Endometrial microvascular endothelial cells (primary cell): Measurements from ENCODE around the gene WDFY4. TPM values are rescaled to one million over a fixed set of nuclear protein-coding genes. Genes with fewer than 3 reads are reported as not detected.

ENCODE experiments used
- in situ Hi-C: cut with HindIII; loops from 2 replicates; pipeline ENCODE4 v1.10.0; 2017; ENCODE audit warnings: low sequenced_read_pairs, low pct_unique_long_range_greater_than_20kb; ENCODE audit errors: inconsistent ontology term
- total RNA-seq: library from RNA; depleted of rRNA; stranded (reverse); fragments of >200 nt; gene quantifications from one replicate; pipeline ENCODE4 v1.2.3, GENCODE V29; 2015; ENCODE audit errors: inconsistent ontology term

The WDFY4 gene
- 13.4 TPM for total RNA-seq

GRCh38 chr10:48684792-48685623 is at the start of gene WDFY4:
WDFY4 (plus strand) TSS chr10:48684873; CDS start chr10:48709733, 24,860 bp downstream.
- in situ Hi-C loops: no loop called here

GRCh38 chr10:48634984-48635557 is 49.6 kb upstream of the WDFY4 start:
- in situ Hi-C loops: loop anchor here (25.0 kb wide), 1 partner anchor 98 kb away; no protein-coding TSS in a partner anchor

GRCh38 chr10:48636231-48636630 is 48.4 kb upstream of the WDFY4 start:
- in situ Hi-C loops: loop anchor here (25.0 kb wide), 1 partner anchor 99 kb away; no protein-coding TSS in a partner anchor

- in situ Hi-C loops: loop anchor here (25.0 kb wide), 1 partner anchor 100 kb away; no protein-coding TSS in a partner anchor
Observed at GRCh38 chr10:48636901-48637300, 47.8 kb upstream of the WDFY4 start.

GRCh38 chr10:48638158-48638557 is 46.5 kb upstream of the WDFY4 start:
- in situ Hi-C loops: loop anchor here (25.0 kb wide), 1 partner anchor 101 kb away; no protein-coding TSS in a partner anchor

GRCh38 chr10:48638739-48639527 is 45.7 kb upstream of the WDFY4 start:
- in situ Hi-C loops: loop anchor here (25.0 kb wide), 1 partner anchor 102 kb away; no protein-coding TSS in a partner anchor

- in situ Hi-C loops: loop anchor here (25.0 kb wide), 1 partner anchor 102 kb away; no protein-coding TSS in a partner anchor
Observed at GRCh38 chr10:48639632-48640031, 45.0 kb upstream of the WDFY4 start.

- in situ Hi-C loops: loop anchor here (25.0 kb wide), 1 partner anchor 103 kb away; no protein-coding TSS in a partner anchor
Observed at GRCh38 chr10:48640326-48640725, 44.3 kb upstream of the WDFY4 start.

GRCh38 chr10:48641099-48641690 is 43.5 kb upstream of the WDFY4 start:
- in situ Hi-C loops: loop anchor here (25.0 kb wide), 1 partner anchor 104 kb away; no protein-coding TSS in a partner anchor

GRCh38 chr10:48645600-48645999 is 39.1 kb upstream of the WDFY4 start:
- in situ Hi-C loops: loop anchor here (25.0 kb wide), 1 partner anchor 108 kb away; no protein-coding TSS in a partner anchor

GRCh38 chr10:48647073-48647472 is 37.6 kb upstream of the WDFY4 start:
- in situ Hi-C loops: loop anchor here (25.0 kb wide), 1 partner anchor 110 kb away; no protein-coding TSS in a partner anchor

GRCh38 chr10:48648172-48648942 is 36.3 kb upstream of the WDFY4 start:
- in situ Hi-C loops: loop anchor here (25.0 kb wide), 1 partner anchor 111 kb away; no protein-coding TSS in a partner anchor

GRCh38 chr10:48649349-48649944 is 35.2 kb upstream of the WDFY4 start:
- in situ Hi-C loops: loop anchor here (25.0 kb wide), 1 partner anchor 112 kb away; no protein-coding TSS in a partner anchor

GRCh38 chr10:48651293-48651692 is 33.4 kb upstream of the WDFY4 start:
- in situ Hi-C loops: no loop called here

- in situ Hi-C loops: no loop called here
Observed at GRCh38 chr10:48651839-48652238, 32.8 kb upstream of the WDFY4 start.

- in situ Hi-C loops: no loop called here
Observed at GRCh38 chr10:48652344-48652743, 32.3 kb upstream of the WDFY4 start.

- in situ Hi-C loops: no loop called here
Observed at GRCh38 chr10:48653347-48653746, 31.3 kb upstream of the WDFY4 start.
